GM08714 (cell line): ENCODE results near the gene ATG9A.
"Not testable (repeated sequence)": the region's sequence is repeated elsewhere in the genome, so short reads cannot be mapped to it uniquely, and the experiment has no call there.

ENCODE experiments used
- H3K4me3 ChIP-seq: fragments of 200-500 bp; sonication (Bioruptor generic); 2 replicates; pipeline ENCODE4 v1.5.1; 2014; ENCODE audit warnings: mild to moderate bottlenecking, low read length, inconsistent platforms
- ZNF274 ChIP-seq: IDR thresholded peaks from 2 replicates; pipeline ENCODE4 v1.6.1; 2012; ENCODE audit warnings: mild to moderate bottlenecking, low read depth, low read length

The ATG9A gene

GRCh38 chr2:219229305-219230058 lies at the start of gene ATG9A, which contains the start of gene ANKZF1:
TSS of gene ATG9A (minus strand) at chr2:219229636. CDS start at chr2:219228024, 1,612 bp downstream.
TSS of gene ANKZF1 (plus strand) at chr2:219229806. CDS start at chr2:219230258, 452 bp downstream.
- H3K4me3 ChIP-seq = peak within 1 kb of the TSS; percentile 92
- TF ChIP-seq ZNF274 = no peak

- TF ChIP-seq ZNF274 = no peak
These were observed 49.3 kb upstream of the ATG9A start for GRCh38 chr2:219278655-219279150.

GRCh38 chr2:219277703-219278654 lies 48.5 kb upstream of the ATG9A start:
- no peak for TF ChIP-seq ZNF274
- peak overlapping the region; percentile 53; the same call in 1 of the 2 replicates for H3K4me3 ChIP-seq

More at GRCh38 chr2:219278655-219279150, 49.3 kb upstream of the ATG9A start:
- H3K4me3 ChIP-seq = peak overlapping the region; percentile 53; the same call in 1 of the 2 replicates

GRCh38 chr2:219274361-219274921 lies 45.0 kb upstream of the ATG9A start:
- no peak for TF ChIP-seq ZNF274
- no peak overlapping the region for H3K4me3 ChIP-seq

DNA sequence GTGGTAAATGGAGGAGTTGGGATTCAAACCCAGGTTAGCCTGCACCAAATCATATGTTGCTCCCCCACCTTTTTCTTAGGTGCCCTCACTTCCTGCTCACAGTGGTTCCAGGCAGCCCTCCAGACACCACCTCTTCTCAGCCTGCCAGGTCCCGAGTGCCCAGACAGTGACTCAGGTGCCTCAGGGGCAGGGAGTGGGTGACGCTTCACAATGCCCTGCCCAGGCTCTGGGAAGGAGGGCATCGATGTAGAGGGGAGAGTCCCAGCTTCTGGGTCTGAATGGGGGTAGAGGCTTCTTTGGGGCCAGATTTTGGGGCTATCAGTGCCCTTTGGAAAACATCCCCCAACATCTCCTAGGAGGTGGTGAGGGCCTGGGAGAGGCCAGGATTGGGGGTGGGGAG lies 44.5 kb upstream of the ATG9A start:
- no peak overlapping the region for H3K4me3 ChIP-seq

DNA sequence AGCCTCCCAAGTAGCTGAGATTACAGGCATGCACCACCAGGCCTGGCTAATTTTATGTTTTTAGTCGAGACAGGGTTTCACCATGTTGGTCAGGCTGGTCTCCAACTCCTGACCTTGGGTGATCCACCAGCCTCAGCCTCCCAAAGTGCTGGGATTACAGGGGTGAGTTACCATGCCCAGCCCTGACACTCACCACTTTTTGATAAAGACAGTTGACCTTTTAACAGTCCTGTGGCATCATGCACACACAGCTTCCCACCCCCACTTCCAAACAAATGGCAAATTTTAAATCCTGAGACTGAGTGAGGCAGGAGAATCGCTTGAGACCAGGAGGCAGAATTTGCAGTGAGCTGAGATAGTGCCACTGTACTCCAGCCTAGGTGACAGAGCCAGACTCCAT lies 43.6 kb upstream of the ATG9A start:
- no peak overlapping the region for H3K4me3 ChIP-seq
- no peak for TF ChIP-seq ZNF274

More for the DNA sequence above, 44.5 kb upstream of the ATG9A start:
- no peak for TF ChIP-seq ZNF274

DNA sequence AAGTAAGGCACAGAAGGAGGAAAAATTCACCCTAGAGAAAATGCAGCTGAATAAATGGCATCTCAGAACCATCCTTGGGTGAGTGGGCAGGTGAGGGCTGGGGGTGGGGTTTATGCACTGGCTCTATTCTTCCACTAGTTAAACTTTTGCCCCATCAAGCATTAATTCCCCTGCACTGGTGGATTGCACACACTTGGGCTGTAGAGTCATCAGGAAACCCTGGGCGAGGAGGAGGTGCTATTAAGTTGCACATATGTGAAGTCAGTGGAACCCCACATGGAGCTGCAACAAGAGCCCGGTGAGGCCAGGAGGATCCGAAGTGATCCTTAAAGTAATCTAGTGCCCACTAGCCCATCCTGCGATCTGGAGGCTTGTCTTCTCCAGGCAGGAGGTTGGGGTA lies 42.9 kb upstream of the ATG9A start:
- TF ChIP-seq ZNF274 = no peak
- no peak overlapping the region for H3K4me3 ChIP-seq

GRCh38 chr2:219271021-219271420 lies 41.6 kb upstream of the ATG9A start:
- TF ChIP-seq ZNF274 = no peak
- H3K4me3 ChIP-seq = no peak overlapping the region

GRCh38 chr2:219270055-219270372 lies 40.6 kb upstream of the ATG9A start:
- no peak for TF ChIP-seq ZNF274
- H3K4me3 ChIP-seq = no peak overlapping the region

- TF ChIP-seq ZNF274 = no peak
- no peak overlapping the region for H3K4me3 ChIP-seq
These were observed 40.1 kb upstream of the ATG9A start for GRCh38 chr2:219269362-219270054.

DNA sequence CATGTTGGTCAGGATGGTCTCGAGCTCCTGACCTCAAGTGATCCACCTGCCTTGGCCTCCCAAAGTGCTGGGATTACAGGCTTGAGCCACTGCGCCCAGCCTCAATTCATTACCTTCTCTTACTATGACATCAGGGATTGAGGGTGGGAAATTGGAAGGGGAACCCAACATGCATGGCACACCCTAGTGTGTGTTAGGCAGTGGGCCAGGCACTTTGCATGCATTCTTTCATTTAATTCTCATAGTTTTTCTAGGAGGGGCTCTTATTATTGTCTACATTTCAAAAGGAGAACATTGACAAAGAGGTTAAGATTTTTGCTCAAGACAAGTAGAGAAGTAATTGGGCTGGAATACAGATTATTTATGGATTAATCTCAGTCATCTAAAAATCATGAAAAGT lies 38.9 kb upstream of the ATG9A start:
- no peak for TF ChIP-seq ZNF274
- H3K4me3 ChIP-seq = no peak overlapping the region

GRCh38 chr2:219266886-219267285 lies 37.5 kb upstream of the ATG9A start:
- no peak for TF ChIP-seq ZNF274
- no peak overlapping the region for H3K4me3 ChIP-seq

GRCh38 chr2:219266232-219266631 lies 36.8 kb upstream of the ATG9A start:
- TF ChIP-seq ZNF274 = no peak
- no peak overlapping the region for H3K4me3 ChIP-seq

- no peak overlapping the region for H3K4me3 ChIP-seq
- no peak for TF ChIP-seq ZNF274
These were observed 31.8 kb upstream of the ATG9A start for GRCh38 chr2:219261024-219261855.

DNA sequence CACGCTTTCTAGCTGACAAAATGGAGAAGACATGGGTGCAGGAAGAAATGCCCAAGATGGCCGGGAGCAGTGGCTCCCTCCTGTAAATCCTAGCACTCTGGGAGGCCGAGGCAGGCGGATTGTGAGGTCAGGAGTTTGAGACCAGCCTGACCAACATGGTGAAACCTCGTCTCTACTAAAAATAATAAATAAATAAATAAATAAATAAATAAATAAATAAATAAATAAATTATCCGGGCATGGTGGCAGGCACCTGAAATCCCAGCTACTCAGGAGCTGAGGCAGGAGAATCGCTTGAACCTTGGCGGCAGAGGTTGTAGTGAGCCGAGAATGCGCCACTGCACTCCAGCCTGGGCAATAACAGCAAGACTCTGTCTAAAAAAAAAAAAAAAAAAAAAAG lies 29.5 kb upstream of the ATG9A start:
- H3K4me3 ChIP-seq = not testable (repeated sequence)
